HG03064 (cell line): ENCODE data around the gene SERPINI2.
"Not testable (repeated sequence)": the region's sequence is repeated elsewhere in the genome, so short reads cannot be mapped to it uniquely, and the experiment has no call there.

ENCODE experiments used
- ATAC-seq: cut with Tn5 transposase; IDR thresholded peaks from one replicate; pipeline ENCODE4 v1.9.1; 2021; ENCODE audit warnings: low read depth; ENCODE audit not compliant: unreplicated experiment

The SERPINI2 gene

DNA sequence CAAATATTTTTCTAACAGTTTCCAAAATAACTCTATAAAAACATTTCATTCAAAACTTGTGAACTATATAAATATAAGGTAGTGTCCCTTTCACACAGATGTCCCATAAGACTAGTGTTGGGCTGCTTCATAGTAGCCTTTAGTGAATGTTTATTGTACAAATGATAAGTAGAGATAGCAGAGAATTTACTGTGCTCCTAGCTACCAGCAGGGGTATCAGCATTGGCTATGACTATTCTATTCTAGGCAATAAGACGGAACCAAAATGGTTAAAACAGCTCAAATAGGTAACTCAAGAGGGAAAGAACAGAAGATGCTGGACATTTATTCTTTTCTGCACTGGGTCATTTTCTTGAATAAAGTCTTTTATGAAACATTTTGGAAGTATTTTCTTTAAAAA lies 22.6 kb downstream of the SERPINI2 start:
- no peak for ATAC-seq

DNA sequence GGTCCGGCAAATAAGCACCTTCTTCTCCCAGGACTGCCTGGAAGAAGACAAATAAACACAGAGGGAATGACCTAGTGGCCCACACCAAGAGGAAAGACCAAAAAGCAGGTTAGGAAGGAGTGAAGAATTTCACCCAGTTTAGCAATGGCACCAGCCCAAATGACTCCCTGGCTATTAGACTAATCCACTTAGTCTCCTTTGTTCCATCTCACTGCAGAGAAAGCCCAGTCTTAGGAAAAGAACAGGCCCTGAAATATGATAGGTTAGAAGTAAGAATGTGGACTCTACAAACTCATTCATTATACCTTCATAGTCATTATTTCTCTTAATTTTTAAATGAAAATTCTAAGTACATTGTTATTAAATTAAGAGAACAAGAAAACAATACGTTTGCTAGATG lies 23.2 kb downstream of the SERPINI2 start:
- ATAC-seq, result no peak

DNA sequence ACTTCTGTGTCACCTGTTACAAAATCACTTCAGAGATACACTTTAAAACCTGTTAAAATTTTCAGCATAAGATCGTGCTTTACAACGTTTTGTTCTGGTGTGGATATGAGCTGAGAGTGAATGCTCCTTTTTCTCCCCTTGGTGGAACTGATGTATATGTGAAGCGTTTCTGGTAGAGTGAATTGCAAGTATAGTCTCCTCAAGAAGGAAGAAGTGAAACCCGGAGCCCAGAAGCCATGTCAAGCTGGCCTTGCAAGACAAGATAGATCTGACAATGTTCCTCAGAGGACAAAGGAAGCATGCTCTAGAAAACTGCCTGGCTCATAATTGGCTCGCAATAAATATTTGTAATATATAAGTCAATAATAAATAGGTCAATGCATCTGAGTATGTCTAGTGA lies 23.6 kb downstream of the SERPINI2 start:
- ATAC-seq, result no peak

DNA sequence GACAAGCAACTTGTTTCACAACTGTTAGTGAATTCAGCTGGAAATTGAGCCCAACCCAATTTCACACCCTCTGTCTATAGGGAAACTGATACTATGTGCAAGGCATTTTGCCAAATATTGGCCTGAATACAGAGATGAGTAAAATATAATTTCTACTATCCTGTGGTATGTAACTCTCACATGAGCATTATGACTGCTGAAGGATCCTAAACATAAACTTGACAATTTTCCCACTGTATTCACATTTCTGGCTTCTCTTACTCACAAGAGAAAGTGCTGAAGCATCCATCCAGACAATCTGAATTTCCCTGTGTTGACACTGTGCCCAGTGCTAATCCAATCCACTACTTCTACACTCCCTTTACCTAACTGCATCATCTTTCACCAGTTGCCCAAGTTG lies 28.4 kb downstream of the SERPINI2 start:
- no peak for ATAC-seq

DNA sequence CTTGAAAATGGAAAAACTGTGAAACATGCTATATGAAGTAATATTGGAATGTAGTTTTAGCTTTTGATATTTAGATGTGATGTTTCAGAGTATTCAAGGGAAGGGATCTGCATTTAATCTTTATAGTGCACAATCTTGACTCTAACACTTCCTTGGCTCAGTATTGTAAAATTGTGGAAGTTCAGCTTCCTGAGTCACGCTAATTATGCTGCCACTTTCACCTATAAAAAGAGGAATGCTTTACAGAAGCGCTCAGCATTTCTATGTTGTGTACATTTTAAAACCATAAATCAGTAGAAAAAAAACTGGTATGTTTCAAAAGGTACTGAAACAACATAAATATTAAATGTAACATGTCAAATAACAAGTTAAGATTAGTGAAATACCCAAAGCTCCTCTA lies 32.6 kb downstream of the SERPINI2 start:
- ATAC-seq, result no peak

DNA sequence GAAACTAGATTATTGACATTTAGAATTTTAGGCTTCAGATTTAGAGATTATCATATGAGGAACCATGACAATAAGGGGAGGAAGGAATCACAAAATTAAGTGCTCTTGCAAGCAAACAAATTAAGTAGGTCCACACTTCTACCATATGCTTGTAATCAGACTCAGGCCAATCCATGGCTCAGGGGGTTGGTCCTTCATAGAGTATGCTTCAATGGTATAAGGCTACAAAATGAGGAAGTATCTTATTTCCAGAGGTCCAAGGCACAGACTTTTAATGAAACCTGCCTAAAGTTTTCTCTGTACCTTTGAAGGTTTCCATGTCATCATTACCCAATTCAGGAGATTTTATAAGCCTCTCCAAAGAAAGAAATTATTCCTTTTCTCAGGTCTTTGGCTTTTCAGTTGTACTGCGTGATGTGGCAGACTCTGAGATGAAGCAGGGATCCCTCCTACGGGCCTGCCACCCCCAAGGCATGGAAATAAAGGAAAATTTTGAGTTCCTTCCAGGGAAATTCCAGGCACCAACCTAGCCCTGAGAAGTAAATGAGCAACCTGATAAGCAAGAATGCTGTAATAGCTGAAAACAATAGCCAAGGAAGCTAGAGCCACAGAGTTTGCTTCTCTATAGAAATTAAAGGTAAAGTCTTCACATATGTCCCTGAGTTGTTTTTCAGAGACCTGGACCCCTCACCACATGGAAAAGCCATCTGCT lies 36.3 kb downstream of the SERPINI2 start:
- no peak for ATAC-seq

DNA sequence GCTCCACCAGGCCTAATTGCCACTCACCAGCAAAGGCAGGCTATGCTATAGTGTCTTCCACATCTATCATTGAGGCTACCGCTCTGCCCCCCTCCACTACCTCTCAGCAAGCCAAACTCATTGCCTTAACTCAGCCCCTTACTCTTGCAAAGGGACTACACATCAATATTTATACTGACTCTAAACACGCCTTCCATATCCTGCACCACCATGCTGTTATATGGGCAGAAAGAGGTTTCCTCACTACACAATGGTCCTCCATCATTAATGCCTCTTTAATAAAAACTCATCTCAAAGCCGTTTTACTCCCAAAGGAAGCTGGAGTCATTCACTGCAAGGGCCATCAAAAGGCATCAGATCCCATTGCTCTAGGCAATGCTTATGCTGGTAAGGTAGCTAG lies 46.9 kb downstream of the SERPINI2 start:
- not testable (repeated sequence) for ATAC-seq

DNA sequence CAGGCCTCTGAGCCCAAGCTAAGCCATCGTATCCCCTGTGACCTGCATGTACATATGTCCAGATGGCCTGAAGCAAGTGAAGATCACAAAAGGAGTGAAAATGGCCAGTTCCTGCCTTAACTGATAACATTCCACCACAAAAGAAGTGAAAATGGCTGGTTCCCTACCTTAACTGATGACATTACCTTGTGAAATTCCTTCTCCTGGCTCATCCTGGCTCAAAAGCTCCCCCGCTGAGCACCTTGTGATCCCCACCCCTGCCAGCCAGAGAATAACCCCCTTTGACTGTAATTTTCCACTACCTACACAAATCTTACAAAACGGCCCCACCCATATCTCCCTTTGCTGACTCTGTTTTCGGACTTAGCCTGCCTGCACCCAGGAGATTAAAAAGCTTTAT lies 51.4 kb downstream of the SERPINI2 start:
- ATAC-seq, result not testable (repeated sequence)

DNA sequence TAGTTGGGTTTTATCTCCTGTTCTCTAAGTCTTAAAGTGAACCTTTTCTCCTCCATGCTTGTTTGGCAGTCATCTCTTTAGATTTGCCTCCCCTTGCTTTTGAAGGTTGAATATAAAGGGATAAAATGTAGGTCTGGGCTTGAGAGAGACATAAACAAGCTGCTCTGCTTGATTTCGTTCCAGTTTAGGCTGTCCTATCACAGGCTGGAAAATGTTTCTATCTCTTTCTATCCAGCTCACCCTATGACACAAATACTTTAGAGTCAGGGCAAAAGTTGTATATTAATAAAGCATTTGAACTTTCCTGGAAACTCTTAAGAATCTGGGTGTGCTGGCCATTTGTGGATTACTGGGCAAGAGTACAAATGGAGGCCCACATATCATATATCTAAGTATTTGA lies 64.2 kb downstream of the SERPINI2 start:
- ATAC-seq, result no peak

DNA sequence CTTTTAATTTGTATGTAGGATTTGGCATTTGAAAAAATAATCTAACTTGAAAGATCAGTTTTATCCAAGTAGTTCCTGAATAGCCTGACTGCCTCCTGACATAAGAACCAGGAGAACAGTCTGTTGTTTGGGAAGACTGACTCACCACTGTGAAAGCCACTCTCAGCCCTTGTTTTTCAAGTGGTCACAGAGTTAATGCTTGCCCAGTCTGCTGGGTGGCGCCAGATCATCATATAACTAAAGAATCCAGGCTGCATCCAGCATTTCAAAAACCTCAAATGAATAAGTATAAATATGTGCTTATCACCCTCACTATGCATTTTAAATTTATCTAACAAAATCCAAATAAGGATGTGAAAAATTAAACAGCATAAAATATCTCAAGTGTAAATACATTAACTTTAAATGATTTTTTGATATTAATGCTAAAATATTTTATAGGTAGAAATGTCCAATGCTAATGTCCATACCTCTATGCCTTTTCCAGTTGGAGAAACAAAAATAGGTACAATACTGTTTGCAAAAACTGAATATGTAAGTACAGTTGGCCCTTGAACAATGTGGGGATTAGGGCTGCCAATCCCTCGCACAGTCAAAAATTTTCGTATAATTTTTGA lies 66.9 kb downstream of the SERPINI2 start:
- ATAC-seq, result no peak

DNA sequence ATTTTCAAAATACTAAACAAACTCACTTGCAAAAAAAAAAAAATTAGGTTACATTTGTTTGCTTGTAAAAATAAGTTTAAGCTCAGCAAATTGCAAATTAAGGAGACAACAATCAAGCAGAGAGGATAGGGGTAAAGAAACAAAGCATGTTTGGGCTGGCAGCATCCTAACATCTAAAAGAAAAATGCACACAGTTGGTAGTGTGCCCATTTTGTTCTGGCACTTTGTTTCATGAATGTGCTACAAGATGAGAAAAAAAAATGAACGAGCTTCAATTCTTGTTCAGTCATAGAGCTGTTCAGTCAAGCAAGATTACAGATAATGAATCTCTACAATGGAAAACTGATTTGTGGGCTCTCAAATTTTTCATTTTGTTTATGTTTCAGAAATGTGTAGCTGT lies 76.0 kb downstream of the SERPINI2 start:
- ATAC-seq, result no peak

DNA sequence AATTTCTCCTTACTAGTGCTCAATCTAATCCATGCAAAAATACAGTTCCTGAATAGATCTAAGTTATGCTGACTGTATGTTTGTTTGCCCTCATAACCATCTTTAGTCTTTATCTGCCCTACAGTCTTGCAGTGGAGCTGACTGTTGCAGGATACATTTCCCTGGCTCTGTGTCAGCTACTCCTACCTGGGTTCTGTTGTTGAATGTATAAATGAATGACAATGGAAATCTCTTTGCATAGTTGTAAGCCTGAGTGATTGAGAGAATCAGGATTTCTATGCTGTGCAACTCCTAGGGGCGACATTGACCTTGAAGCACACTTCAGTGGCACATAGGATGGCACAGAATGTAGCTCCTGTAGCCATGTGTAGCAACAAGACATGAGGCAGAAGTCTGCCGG lies 77.8 kb downstream of the SERPINI2 start:
- ATAC-seq, result no peak

DNA sequence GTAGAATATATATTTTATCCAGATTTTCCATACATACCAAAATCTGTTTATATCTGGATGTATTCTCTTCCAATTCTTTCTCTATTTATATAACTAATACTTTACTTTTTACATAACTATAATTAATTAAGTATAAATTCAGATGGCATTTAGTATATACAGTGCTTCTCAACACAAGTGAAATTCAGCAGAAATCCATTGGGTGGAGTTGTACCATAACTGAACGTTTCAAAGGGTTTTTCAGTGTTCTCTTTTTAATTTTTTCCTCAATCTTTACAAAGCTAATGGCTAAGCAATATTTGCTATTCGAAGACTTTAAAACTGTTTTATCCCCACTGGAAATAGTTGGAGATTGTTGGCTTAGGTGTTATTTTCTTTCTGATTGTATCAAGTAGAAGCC lies 79.8 kb downstream of the SERPINI2 start:
- ATAC-seq, result no peak
